ENCODE measurements around the gene LRRC38. TPM values are rescaled to one million over a fixed set of nuclear protein-coding genes. Genes with fewer than 3 reads are reported as not detected.

Gene LRRC38
- total and polyA plus RNA-seq, 2 of the 13 experiments (the other 11 are each of a cell fraction or from before 2014, with no cell fraction given) = not detected

DNA sequence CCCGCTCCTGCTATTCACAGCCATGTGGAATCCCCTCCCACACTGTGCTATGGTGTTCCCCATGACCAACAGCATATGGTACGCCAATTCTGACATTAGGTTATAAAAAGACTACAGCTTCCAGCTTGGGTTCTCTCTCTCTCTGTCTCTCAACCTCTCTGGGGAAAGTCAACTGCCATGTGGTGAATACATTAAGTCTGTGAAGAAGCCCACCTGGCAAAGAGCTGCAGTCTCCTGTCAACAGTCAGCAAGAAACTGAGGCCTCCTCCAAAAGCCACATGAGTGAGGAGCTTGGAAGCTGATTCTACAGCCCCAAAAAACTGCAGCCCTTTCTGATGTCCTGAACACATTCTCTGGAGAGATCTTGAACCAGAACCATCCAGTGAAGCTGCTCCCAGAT, 25.0 kb upstream of the LRRC38 start:
- Histone ChIP-seq H3K36me3 (replicated peaks in 1 of 2; ENCODE audit: control insufficient read depth in 1 of 2, insufficient read depth in 2 of 2, low read length in 2 of 2) (no peaks in the 10 kb centered on the region), H3K4me2 (ENCODE audit: low read depth, low read length) (no peak overlapping the region), H3K27me3 (ENCODE audit: control insufficient read depth in 1 of 2, insufficient read depth in 2 of 2, low read length in 2 of 2) (peaks cover 1 to 38% of the 10 kb centered on the region in 2 experiments; a peak in 4 of 5 replicates), H3K9me3 (ENCODE audit: low read length) (no peaks in the 10 kb centered on the region), H4K20me1 (ENCODE audit: insufficient read depth, low read length) (no peaks in the 10 kb centered on the region), H3K79me2 (ENCODE audit: insufficient read depth, low read length) (no peaks in the 10 kb centered on the region), H3K27ac (ENCODE audit: extremely low read length, insufficient read depth, low read length) (no peak overlapping the region), H3K4me1 (ENCODE audit: insufficient read depth, low read length) (no peaks in the 10 kb centered on the region), H3K9ac (ENCODE audit: insufficient read depth, low read depth, low read length) (no peak overlapping the region), H2AFZ (ENCODE audit: low read length) (no peak overlapping the region), H3K4me3 (replicated peaks in 1 of 3; ENCODE audit: insufficient read depth in 1 of 3, low read depth in 2 of 3, low read length in 3 of 3) (no peak overlapping the region)
- FAIRE-seq (no peak), ATAC-seq (no peak), DNase-seq (ENCODE audit: low spot score) (no peak)
- WGBS (ENCODE audit: low lambda C conversion rate) = 23% methylated on average over 2 of the region's 2 CpGs
- ChIA-PET POLR2A (no interaction called here), CTCF (ENCODE audit: low intra/inter-chr PET ratio, low total read pairs) (no interaction called here)
- BruUV-seq (replicated peaks) = no TSS peak
- intact Hi-C loops (cut with micrococcal nuclease; ENCODE audit: unreplicated experiment) (no loop called here), in situ Hi-C loops (cut with HindIII; ENCODE audit: extremely low pct_ligation_motif_present, low pct_unique_long_range_greater_than_20kb) (no loop called here)
- TF ChIP-seq, protein P1, sequence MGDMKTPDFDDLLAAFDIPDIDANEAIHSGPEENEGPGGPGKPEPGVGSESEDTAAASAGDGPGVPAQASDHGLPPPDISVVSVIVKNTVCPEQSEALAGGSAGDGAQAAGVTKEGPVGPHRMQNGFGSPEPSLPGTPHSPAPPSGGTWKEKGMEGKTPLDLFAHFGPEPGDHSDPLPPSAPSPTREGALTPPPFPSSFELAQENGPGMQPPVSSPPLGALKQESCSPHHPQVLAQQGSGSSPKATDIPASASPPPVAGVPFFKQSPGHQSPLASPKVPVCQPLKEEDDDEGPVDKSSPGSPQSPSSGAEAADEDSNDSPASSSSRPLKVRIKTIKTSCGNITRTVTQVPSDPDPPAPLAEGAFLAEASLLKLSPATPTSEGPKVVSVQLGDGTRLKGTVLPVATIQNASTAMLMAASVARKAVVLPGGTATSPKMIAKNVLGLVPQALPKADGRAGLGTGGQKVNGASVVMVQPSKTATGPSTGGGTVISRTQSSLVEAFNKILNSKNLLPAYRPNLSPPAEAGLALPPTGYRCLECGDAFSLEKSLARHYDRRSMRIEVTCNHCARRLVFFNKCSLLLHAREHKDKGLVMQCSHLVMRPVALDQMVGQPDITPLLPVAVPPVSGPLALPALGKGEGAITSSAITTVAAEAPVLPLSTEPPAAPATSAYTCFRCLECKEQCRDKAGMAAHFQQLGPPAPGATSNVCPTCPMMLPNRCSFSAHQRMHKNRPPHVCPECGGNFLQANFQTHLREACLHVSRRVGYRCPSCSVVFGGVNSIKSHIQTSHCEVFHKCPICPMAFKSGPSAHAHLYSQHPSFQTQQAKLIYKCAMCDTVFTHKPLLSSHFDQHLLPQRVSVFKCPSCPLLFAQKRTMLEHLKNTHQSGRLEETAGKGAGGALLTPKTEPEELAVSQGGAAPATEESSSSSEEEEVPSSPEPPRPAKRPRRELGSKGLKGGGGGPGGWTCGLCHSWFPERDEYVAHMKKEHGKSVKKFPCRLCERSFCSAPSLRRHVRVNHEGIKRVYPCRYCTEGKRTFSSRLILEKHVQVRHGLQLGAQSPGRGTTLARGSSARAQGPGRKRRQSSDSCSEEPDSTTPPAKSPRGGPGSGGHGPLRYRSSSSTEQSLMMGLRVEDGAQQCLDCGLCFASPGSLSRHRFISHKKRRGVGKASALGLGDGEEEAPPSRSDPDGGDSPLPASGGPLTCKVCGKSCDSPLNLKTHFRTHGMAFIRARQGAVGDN (CRISPR knock-in tag; IDR thresholded peaks at IDR 0.05) = no peak
- TF ChIP-seq, protein P2, sequence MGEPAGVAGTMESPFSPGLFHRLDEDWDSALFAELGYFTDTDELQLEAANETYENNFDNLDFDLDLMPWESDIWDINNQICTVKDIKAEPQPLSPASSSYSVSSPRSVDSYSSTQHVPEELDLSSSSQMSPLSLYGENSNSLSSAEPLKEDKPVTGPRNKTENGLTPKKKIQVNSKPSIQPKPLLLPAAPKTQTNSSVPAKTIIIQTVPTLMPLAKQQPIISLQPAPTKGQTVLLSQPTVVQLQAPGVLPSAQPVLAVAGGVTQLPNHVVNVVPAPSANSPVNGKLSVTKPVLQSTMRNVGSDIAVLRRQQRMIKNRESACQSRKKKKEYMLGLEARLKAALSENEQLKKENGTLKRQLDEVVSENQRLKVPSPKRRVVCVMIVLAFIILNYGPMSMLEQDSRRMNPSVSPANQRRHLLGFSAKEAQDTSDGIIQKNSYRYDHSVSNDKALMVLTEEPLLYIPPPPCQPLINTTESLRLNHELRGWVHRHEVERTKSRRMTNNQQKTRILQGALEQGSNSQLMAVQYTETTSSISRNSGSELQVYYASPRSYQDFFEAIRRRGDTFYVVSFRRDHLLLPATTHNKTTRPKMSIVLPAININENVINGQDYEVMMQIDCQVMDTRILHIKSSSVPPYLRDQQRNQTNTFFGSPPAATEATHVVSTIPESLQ (CRISPR knock-in tag; conservative IDR thresholded peaks at IDR 0.05) = no peak
- TF ChIP-seq KDM5B (CRISPR knock-in tag; IDR thresholded peaks at IDR 0.05; ENCODE audit: borderline replicate concordance) (no peak), XBP1 (CRISPR knock-in tag; IDR thresholded peaks at IDR 0.05) (no peak), HOXA7 (CRISPR knock-in tag; IDR thresholded peaks at IDR 0.05) (no peak), POLR2AphosphoS2 (IDR thresholded peaks at IDR 0.05; ENCODE audit: low read depth, low read length) (no peak), ZNF614 (CRISPR knock-in tag; IDR thresholded peaks at IDR 0.05; ENCODE audit: borderline replicate concordance) (no peak), RARA (CRISPR knock-in tag; IDR thresholded peaks at IDR 0.05) (no peak), ARHGAP35 (CRISPR knock-in tag; IDR thresholded peaks at IDR 0.05; ENCODE audit: borderline replicate concordance) (no peak), ELF3 (CRISPR knock-in tag; IDR thresholded peaks at IDR 0.05) (no peak), RFXAP (CRISPR knock-in tag; IDR thresholded peaks at IDR 0.05; ENCODE audit: borderline replicate concordance) (no peak), NCOA2 (CRISPR knock-in tag; IDR thresholded peaks at IDR 0.05) (no peak)
- TF ChIP-seq, protein P3, sequence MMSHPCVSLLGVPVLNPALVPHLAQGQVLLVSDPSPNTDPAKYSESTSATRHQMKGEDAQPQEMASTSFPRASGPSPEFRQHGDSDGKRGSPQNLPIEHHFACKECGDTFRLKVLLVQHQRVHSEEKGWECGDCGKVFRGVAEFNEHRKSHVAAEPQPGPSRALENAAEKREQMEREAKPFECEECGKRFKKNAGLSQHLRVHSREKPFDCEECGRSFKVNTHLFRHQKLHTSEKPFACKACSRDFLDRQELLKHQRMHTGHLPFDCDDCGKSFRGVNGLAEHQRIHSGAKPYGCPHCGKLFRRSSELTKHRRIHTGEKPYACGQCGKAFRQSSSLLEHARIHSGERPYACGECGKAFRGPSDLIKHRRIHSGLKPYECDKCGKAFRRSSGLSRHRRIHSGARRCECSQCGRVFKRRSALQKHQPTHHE (CRISPR knock-in tag; IDR thresholded peaks at IDR 0.05; ENCODE audit: borderline replicate concordance) = no peak
- TF ChIP-seq, protein P4, sequence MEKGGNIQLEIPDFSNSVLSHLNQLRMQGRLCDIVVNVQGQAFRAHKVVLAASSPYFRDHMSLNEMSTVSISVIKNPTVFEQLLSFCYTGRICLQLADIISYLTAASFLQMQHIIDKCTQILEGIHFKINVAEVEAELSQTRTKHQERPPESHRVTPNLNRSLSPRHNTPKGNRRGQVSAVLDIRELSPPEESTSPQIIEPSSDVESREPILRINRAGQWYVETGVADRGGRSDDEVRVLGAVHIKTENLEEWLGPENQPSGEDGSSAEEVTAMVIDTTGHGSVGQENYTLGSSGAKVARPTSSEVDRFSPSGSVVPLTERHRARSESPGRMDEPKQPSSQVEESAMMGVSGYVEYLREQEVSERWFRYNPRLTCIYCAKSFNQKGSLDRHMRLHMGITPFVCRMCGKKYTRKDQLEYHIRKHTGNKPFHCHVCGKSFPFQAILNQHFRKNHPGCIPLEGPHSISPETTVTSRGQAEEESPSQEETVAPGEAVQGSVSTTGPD (CRISPR knock-in tag; IDR thresholded peaks at IDR 0.05) = no peak

Measured in HepG2 (cell line).